K562 (cell line): ENCODE data around the gene MPZL1. TPM values are rescaled to one million over a fixed set of nuclear protein-coding genes. Genes with fewer than 3 reads are reported as not detected.

Source experiments
- ARID2 ChIP-seq: fragments of 450-650 bp; IDR thresholded peaks from 2 replicates; pipeline ENCODE4 v1.6.1; 2017; ENCODE audit warnings: antibody characterized with exemption, mild to moderate bottlenecking
- ARID4B ChIP-seq: sonication (generic); formaldehyde crosslinking; IDR thresholded peaks from 2 replicates; pipeline ENCODE4 v1.8.0; 2022; ENCODE audit warnings: mild to moderate bottlenecking, missing genetic modification reagents
- BCOR ChIP-seq: fragments of 450-650 bp; IDR thresholded peaks from 2 replicates; pipeline ENCODE4 v1.6.1; 2016
- CEBPG ChIP-seq, 3 experiments: fragments of 200-800 bp in 1 of 3; sonication (Bioruptor generic) in 1 of 3; sonication (generic) in 1 of 3; formaldehyde crosslinking in 1 of 3; IDR thresholded peaks in 2 of 3; conservative IDR thresholded peaks in 1 of 3; 2 replicates each; pipeline versions ENCODE4 v1.6.1 to v1.8.0; 2016 to 2022; ENCODE audit warnings: missing compliant biosample characterization in 2 of 3, missing genetic modification characterization in 2 of 3, mild to moderate bottlenecking in 1 of 3, missing genetic modification reagents in 1 of 3
- FOXK2 ChIP-seq, 2 experiments: fragments of 450-650 bp; IDR thresholded peaks in 1 of 2; conservative IDR thresholded peaks in 1 of 2; 2 replicates each; pipeline ENCODE4 v1.6.1; 2016; ENCODE audit warnings: low read depth in 2 of 2, mild to moderate bottlenecking in 1 of 2
- HNRNPK ChIP-seq: fragments of 200-400 bp; formaldehyde crosslinking; IDR thresholded peaks from one replicate; pipeline ENCODE4 v1.6.1; 2018; ENCODE audit warnings: mild to moderate bottlenecking, low read depth, low read length; ENCODE audit not compliant: poor library complexity, severe bottlenecking
- LCOR ChIP-seq: sonication (generic); formaldehyde crosslinking; IDR thresholded peaks from 2 replicates; pipeline ENCODE4 v1.8.0; 2022; ENCODE audit warnings: mild to moderate bottlenecking, missing genetic modification reagents
- MAX ChIP-seq: sonication (generic); formaldehyde crosslinking; IDR thresholded peaks from 2 replicates; pipeline ENCODE4 v1.9.0; 2022; ENCODE audit warnings: mild to moderate bottlenecking, missing genetic modification reagents
- MTA3 ChIP-seq: fragments of 450-650 bp; formaldehyde crosslinking; IDR thresholded peaks from 2 replicates; pipeline ENCODE4 v1.6.1; 2017; ENCODE audit warnings: mild to moderate bottlenecking, borderline replicate concordance
- NR0B1 ChIP-seq: fragments of 450-650 bp; IDR thresholded peaks from one replicate; pipeline ENCODE4 v1.6.1; 2018; ENCODE audit warnings: mild to moderate bottlenecking, moderate library complexity; ENCODE audit not compliant: partially characterized antibody
- PTRF ChIP-seq: fragments of 450-650 bp; IDR thresholded peaks from 2 replicates; pipeline ENCODE4 v1.6.1; 2016; ENCODE audit warnings: mild to moderate bottlenecking, missing genetic modification characterization, missing compliant biosample characterization
- PYGO2 ChIP-seq: fragments of 450-650 bp; IDR thresholded peaks from 2 replicates; pipeline ENCODE4 v1.6.1; 2016; ENCODE audit warnings: mild to moderate bottlenecking, missing genetic modification characterization, moderate library complexity, missing compliant biosample characterization
- RBBP5 ChIP-seq: fragments of 200-600 bp; sonication (generic); IDR thresholded peaks from 2 replicates; pipeline ENCODE4 v1.6.1; 2012; ENCODE audit warnings: borderline replicate concordance, mild to moderate bottlenecking, low read length, control low read depth, inconsistent platforms; ENCODE audit not compliant: insufficient read depth, poor library complexity, severe bottlenecking
- SIN3B ChIP-seq: fragments of 450-650 bp; IDR thresholded peaks from 2 replicates; pipeline ENCODE4 v1.6.1; 2017; ENCODE audit warnings: low read depth, mild to moderate bottlenecking, moderate library complexity
- TAF1 ChIP-seq: IDR thresholded peaks from 2 replicates; pipeline ENCODE4 v1.6.1; 2011; ENCODE audit warnings: mild to moderate bottlenecking, low read length, moderate library complexity; ENCODE audit not compliant: insufficient read depth, control insufficient read depth, severe bottlenecking; ENCODE audit errors: extremely low read depth
- THAP7 ChIP-seq: fragments of 250-450 bp; sonication (Bioruptor Pico); IDR thresholded peaks from 2 replicates; pipeline ENCODE4 v1.5.0; 2021
- ZEB2 ChIP-seq: fragments of 450-650 bp; IDR thresholded peaks from 2 replicates; pipeline ENCODE4 v1.6.1; 2016
- ZKSCAN3 ChIP-seq: fragments of 250-450 bp; sonication (Bioruptor Pico); IDR thresholded peaks from 2 replicates; pipeline ENCODE4 v1.4.0; 2020
- ZNF282 ChIP-seq: sonication (generic); formaldehyde crosslinking; IDR thresholded peaks from 2 replicates; pipeline ENCODE4 v1.8.1; 2023; ENCODE audit warnings: missing genetic modification reagents
- ZNF408 ChIP-seq: fragments of 250-450 bp; sonication (Bioruptor Pico); IDR thresholded peaks from 2 replicates; pipeline ENCODE4 v1.4.0; 2020; ENCODE audit warnings: low read depth, mild to moderate bottlenecking, moderate library complexity
- polyA plus RNA-seq, 8 experiments: library from polyadenylated mRNA; depleted of rRNA in 4 of 8; stranded (reverse) in 5 of 8; unstranded in 3 of 8; fragments of >200 nt; fragmentation: Nextera tagmentation in 2 of 8; fragmentation: Illumina TruSeq in 1 of 8; extraction: Ambion mirVana in 2 of 8; extraction: Trizol in 1 of 8; gene quantifications; 2 replicates each; pipeline versions ENCODE4 v1.2.1 to v1.2.3, GENCODE V29; 2011 to 2014; ENCODE audit warnings: inconsistent platforms in 1 of 8, missing spikeins in 1 of 8
- total RNA-seq, 7 experiments: library from RNA; depleted of rRNA in 6 of 7; stranded (reverse); fragments of >200 nt in 6 of 7; fragmentation: Illumina TruSeq in 2 of 7; extraction: Trizol in 2 of 7; gene quantifications; 2 replicates each; pipeline versions ENCODE4 v1.2.1 to v1.2.3, GENCODE V29; 2011 to 2021; ENCODE audit warnings: low replicate concordance in 1 of 7

The MPZL1 gene
- total and polyA plus RNA-seq, 9 of the 15 experiments (the other 6 are each of a cell fraction or from before 2014, with no cell fraction given) = 14.5 to 153 (median 66.5) TPM

GRCh38 chr1:167722152-167722869, 529 bp downstream of the MPZL1 start (continued):
- peak; percentile 16; the same call in 1 of the 2 replicates for TF ChIP-seq ARID4B
- TF ChIP-seq LCOR = 0 out of 2 replicates have a peak, but pooled peaks have one; percentile 38
- no peak for TF ChIP-seq PTRF (tag)
- TF ChIP-seq CEBPG (CRISPR knock-in tag; IDR thresholded peaks at IDR 0.05) = no peak; the same call in 1 of the 2 replicates
- no peak for TF ChIP-seq CEBPG (tag; conservative IDR thresholded peaks at IDR 0.05 in 1 of 2, IDR thresholded peaks at IDR 0.05 in 1 of 2)
- TF ChIP-seq ZEB2 = peak; percentile 52; the same call in 1 of the 2 replicates
- TF ChIP-seq ZKSCAN3 (CRISPR knock-in tag) = no peak
- peak; percentile 91 for TF ChIP-seq RBBP5
- peak; percentile 2; the same call in 1 of the 2 replicates for TF ChIP-seq SIN3B
- TF ChIP-seq HNRNPK = no peak
- no peak for TF ChIP-seq PYGO2 (tag)
- TF ChIP-seq THAP7 = 0 out of 2 replicates have a peak, but pooled peaks have one; percentile 13
- TF ChIP-seq FOXK2 (conservative IDR thresholded peaks at IDR 0.05 in 1 of 2, IDR thresholded peaks at IDR 0.05 in 1 of 2; ENCODE audit: low read depth in 2 of 2) = 0 out of 4 replicates have a peak, but pooled peaks of 1 of the 2 experiments have one; percentile 16
- peak; percentile 51; the same call in 1 of the 2 replicates for TF ChIP-seq MAX (CRISPR knock-in tag)
- no peak for TF ChIP-seq NR0B1
- peak; percentile 45 for TF ChIP-seq ZNF282
- TF ChIP-seq MTA3 = no peak; the same call in 1 of the 2 replicates
- 0 out of 2 replicates have a peak, but pooled peaks have one; percentile 9 for TF ChIP-seq BCOR
- TF ChIP-seq ZNF408 (CRISPR knock-in tag) = no peak
- no peak for TF ChIP-seq ARID2
- TF ChIP-seq TAF1 = peak; percentile 39
